Fibroblast of lung (primary cell): ENCODE measurements around the gene TDRD9. TPM values are rescaled to one million over a fixed set of nuclear protein-coding genes. Genes with fewer than 3 reads are reported as not detected.

ENCODE experiments used
- DNase-seq, 2 donors: peaks; one replicate each; pipeline versions ENCODE4 v3.0.0 to v3.0.0-alpha.2; 2010; ENCODE audit warnings: low read depth in 2 of 2
- H2AFZ ChIP-seq: 2 replicates; pipeline ENCODE4 v1.5.1; 2012; ENCODE audit warnings: low read length, control low read depth, inconsistent platforms
- H3K27ac ChIP-seq: 2 replicates; pipeline ENCODE4 v1.5.1; 2011; ENCODE audit warnings: low read length, control low read depth; ENCODE audit not compliant: insufficient read depth
- H3K27me3 ChIP-seq: 2 replicates; pipeline ENCODE4 v1.5.1; 2011; ENCODE audit warnings: mild to moderate bottlenecking, low read length; ENCODE audit not compliant: control insufficient read depth, insufficient read depth
- H3K36me3 ChIP-seq: 2 replicates; pipeline ENCODE4 v1.5.1; 2011; ENCODE audit warnings: low read length; ENCODE audit not compliant: control insufficient read depth, insufficient read depth
- H3K4me1 ChIP-seq: 2 replicates; pipeline ENCODE4 v1.5.1; 2011; ENCODE audit warnings: low read length; ENCODE audit not compliant: control insufficient read depth, insufficient read depth; ENCODE audit errors: extremely low read depth
- H3K4me2 ChIP-seq: 2 replicates; pipeline ENCODE4 v1.5.1; 2011; ENCODE audit warnings: low read length, control low read depth; ENCODE audit not compliant: insufficient read depth; ENCODE audit errors: extremely low read depth
- H3K4me3 ChIP-seq, 4 experiments: fragments of 200-600 bp in 1 of 4; sonication (generic) in 1 of 4; replicated peaks in 1 of 4; 2 replicates each; pipeline ENCODE4 v1.5.1; 2011 to 2016; ENCODE audit warnings: low read length in 4 of 4, low read depth in 3 of 4, mild to moderate bottlenecking in 3 of 4, control low read depth in 2 of 4, inconsistent platforms in 1 of 4, mixed read lengths in 1 of 4; ENCODE audit not compliant: insufficient read depth in 1 of 4; ENCODE audit errors: control extremely low read depth in 1 of 4
- H3K79me2 ChIP-seq: 2 replicates; pipeline ENCODE4 v1.5.1; 2012; ENCODE audit warnings: mild to moderate bottlenecking, low read length, inconsistent platforms; ENCODE audit not compliant: control insufficient read depth, insufficient read depth
- H3K9ac ChIP-seq: 2 replicates; pipeline ENCODE4 v1.5.1; 2011; ENCODE audit warnings: mild to moderate bottlenecking, low read length, control low read depth; ENCODE audit not compliant: insufficient read depth
- H3K9me3 ChIP-seq: 2 replicates; pipeline ENCODE4 v1.5.1; 2012; ENCODE audit warnings: low read depth, low read length; ENCODE audit not compliant: control insufficient read depth, insufficient read depth
- H4K20me1 ChIP-seq: 2 replicates; pipeline ENCODE4 v1.5.1; 2011; ENCODE audit warnings: low read length; ENCODE audit not compliant: control insufficient read depth, insufficient read depth; ENCODE audit errors: extremely low read depth
- EZH2 ChIP-seq: IDR thresholded peaks from 2 replicates; pipeline ENCODE4 v1.5.1; 2012; ENCODE audit warnings: low read length, control low read depth, mild to moderate bottlenecking; ENCODE audit errors: missing control alignments
- polyA plus RNA-seq, 2 donors: library from polyadenylated mRNA; depleted of rRNA in 1 of 2; stranded (reverse) in 1 of 2; unstranded in 1 of 2; fragments of >200 nt; gene quantifications; 2 replicates each; pipeline ENCODE4 v1.2.1, GENCODE V29; 2011 to 2012; ENCODE audit warnings: missing spikeins in 1 of 2
- total RNA-seq: library from RNA; depleted of rRNA; stranded (reverse); fragments of >200 nt; gene quantifications from 2 replicates; pipeline ENCODE4 v1.2.1, GENCODE V29; 2014
- TF ChIP-seq, protein P1 (sequence below), 2 donors: IDR thresholded peaks in 1 of 2; conservative IDR thresholded peaks in 1 of 2; 1 replicate in 1 of 2; 2 replicates in 1 of 2; pipeline ENCODE4 v1.5.1; 2011 to 2012; ENCODE audit warnings: low read length in 2 of 2, control low read depth in 1 of 2, inconsistent platforms in 1 of 2, low read depth in 1 of 2, mild to moderate bottlenecking in 1 of 2

Gene TDRD9
- total and polyA plus RNA-seq, 2 donors (not counting 1 experiment from before 2014, with no cell fraction given): 0.28 to 0.50 TPM

- Histone ChIP-seq H3K4me1 (no peaks in the 10 kb centered on the region), H3K4me3 (no peak overlapping the region), H3K27ac (no peak overlapping the region), H3K79me2 (no peaks in the 10 kb centered on the region), H2AFZ (no peak overlapping the region), H3K36me3 (no peaks in the 10 kb centered on the region), H3K9ac (no peak overlapping the region), H4K20me1 (no peaks in the 10 kb centered on the region), H3K27me3 (no peaks in the 10 kb centered on the region), H3K4me2 (no peak overlapping the region), H3K9me3 (no peaks in the 10 kb centered on the region)
- no peak for DNase-seq
- TF ChIP-seq, protein P1, sequence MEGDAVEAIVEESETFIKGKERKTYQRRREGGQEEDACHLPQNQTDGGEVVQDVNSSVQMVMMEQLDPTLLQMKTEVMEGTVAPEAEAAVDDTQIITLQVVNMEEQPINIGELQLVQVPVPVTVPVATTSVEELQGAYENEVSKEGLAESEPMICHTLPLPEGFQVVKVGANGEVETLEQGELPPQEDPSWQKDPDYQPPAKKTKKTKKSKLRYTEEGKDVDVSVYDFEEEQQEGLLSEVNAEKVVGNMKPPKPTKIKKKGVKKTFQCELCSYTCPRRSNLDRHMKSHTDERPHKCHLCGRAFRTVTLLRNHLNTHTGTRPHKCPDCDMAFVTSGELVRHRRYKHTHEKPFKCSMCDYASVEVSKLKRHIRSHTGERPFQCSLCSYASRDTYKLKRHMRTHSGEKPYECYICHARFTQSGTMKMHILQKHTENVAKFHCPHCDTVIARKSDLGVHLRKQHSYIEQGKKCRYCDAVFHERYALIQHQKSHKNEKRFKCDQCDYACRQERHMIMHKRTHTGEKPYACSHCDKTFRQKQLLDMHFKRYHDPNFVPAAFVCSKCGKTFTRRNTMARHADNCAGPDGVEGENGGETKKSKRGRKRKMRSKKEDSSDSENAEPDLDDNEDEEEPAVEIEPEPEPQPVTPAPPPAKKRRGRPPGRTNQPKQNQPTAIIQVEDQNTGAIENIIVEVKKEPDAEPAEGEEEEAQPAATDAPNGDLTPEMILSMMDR (conservative IDR thresholded peaks at IDR 0.05 in 1 of 2, IDR thresholded peaks at IDR 0.05 in 1 of 2; ENCODE audit: low read depth in 1 of 2, low read length in 2 of 2): peak in 1 of 2 donors; percentile 15
- TF ChIP-seq EZH2: no peak
Measured at GRCh38 chr14:104001003-104001402, 72.7 kb downstream of the TDRD9 start.

GRCh38 chr14:104003616-104004015, 75.4 kb downstream of the TDRD9 start:
- H2AFZ ChIP-seq: no peak overlapping the region

DNA sequence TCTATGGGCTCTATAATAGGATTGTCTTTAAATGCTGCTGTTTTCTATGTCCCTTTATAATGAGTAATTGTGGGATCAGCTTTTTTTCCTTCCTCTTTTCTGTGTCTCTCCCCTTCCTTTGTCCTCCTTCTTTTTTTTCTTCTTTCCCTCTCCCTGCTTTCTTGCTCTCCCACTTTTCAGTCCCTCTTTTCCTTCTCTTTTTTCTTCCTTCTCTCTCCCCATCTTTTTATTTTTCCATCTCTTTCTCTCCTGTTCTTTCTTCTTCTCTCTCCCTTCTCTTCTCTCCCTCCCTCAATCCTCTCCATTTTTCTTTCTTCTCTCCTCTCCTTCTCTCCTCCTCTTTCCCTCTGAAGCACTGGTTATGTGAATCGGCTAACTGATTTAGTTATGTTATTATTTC, 76.6 kb downstream of the TDRD9 start:
- TF ChIP-seq, protein P1 (conservative IDR thresholded peaks at IDR 0.05 in 1 of 2, IDR thresholded peaks at IDR 0.05 in 1 of 2; ENCODE audit: low read depth in 1 of 2, low read length in 2 of 2): no peak
- no peak for TF ChIP-seq EZH2

More at GRCh38 chr14:104003616-104004015, 75.4 kb downstream of the TDRD9 start:
- no peaks in the 10 kb centered on the region for H3K4me1 ChIP-seq
- H3K4me3 ChIP-seq: no peak overlapping the region
- DNase-seq: no peak
- H4K20me1 ChIP-seq: no peaks in the 10 kb centered on the region
- no peaks in the 10 kb centered on the region for H3K36me3 ChIP-seq
- no peaks in the 10 kb centered on the region for H3K79me2 ChIP-seq
- no peaks in the 10 kb centered on the region for H3K9me3 ChIP-seq
- no peak overlapping the region for H3K4me2 ChIP-seq
- H3K27me3 ChIP-seq: no peaks in the 10 kb centered on the region
- no peak for TF ChIP-seq EZH2
- TF ChIP-seq, protein P1 (conservative IDR thresholded peaks at IDR 0.05 in 1 of 2, IDR thresholded peaks at IDR 0.05 in 1 of 2; ENCODE audit: low read depth in 1 of 2, low read length in 2 of 2): no peak
- no peak overlapping the region for H3K27ac ChIP-seq
- no peak overlapping the region for H3K9ac ChIP-seq

More for the DNA sequence above, 76.6 kb downstream of the TDRD9 start:
- Histone ChIP-seq H3K9me3 (no peaks in the 10 kb centered on the region), H3K36me3 (no peaks in the 10 kb centered on the region), H3K4me3 (no peak overlapping the region), H3K27ac (no peak overlapping the region), H2AFZ (no peak overlapping the region), H3K79me2 (no peaks in the 10 kb centered on the region), H3K27me3 (no peaks in the 10 kb centered on the region), H3K4me2 (no peak overlapping the region), H4K20me1 (no peaks in the 10 kb centered on the region), H3K4me1 (no peaks in the 10 kb centered on the region), H3K9ac (no peak overlapping the region)
- DNase-seq: no peak
